ENCODE results near the gene TTI1.
"Not testable (repeated sequence)": the region's sequence is repeated elsewhere in the genome, so short reads cannot be mapped to it uniquely, and the experiment has no call there.

Gene TTI1

GRCh38 chr20:37986873-37987601 lies 46.2 kb downstream of the TTI1 start:
- DNase-seq, result no peak

GRCh38 chr20:37986044-37986858 lies 47.0 kb downstream of the TTI1 start:
- no peak for DNase-seq

GRCh38 chr20:37984018-37984785 lies 49.1 kb downstream of the TTI1 start:
- DNase-seq, result no peak

GRCh38 chr20:37983286-37983685 lies 50.0 kb downstream of the TTI1 start:
- DNase-seq, result no peak

- no peak for DNase-seq
Measured at GRCh38 chr20:37981568-37981967, 51.7 kb downstream of the TTI1 start.

GRCh38 chr20:37980876-37981275 lies 52.4 kb downstream of the TTI1 start:
- no peak for DNase-seq

- DNase-seq, result no peak
Measured at GRCh38 chr20:37980383-37980782, 52.9 kb downstream of the TTI1 start.

- DNase-seq, result no peak
Measured at GRCh38 chr20:37979021-37979985, 54.0 kb downstream of the TTI1 start.

- DNase-seq, result no peak
Measured at GRCh38 chr20:37977786-37978185, 55.5 kb downstream of the TTI1 start.

GRCh38 chr20:37977338-37977737 lies 55.9 kb downstream of the TTI1 start:
- no peak for DNase-seq

- no peak for DNase-seq
Measured at GRCh38 chr20:37976887-37977286, 56.4 kb downstream of the TTI1 start.

GRCh38 chr20:37973059-37973910 lies 60.0 kb downstream of the TTI1 start:
- no peak for DNase-seq

GRCh38 chr20:37972256-37973058 lies 60.8 kb downstream of the TTI1 start:
- no peak for DNase-seq

GRCh38 chr20:37971561-37972127 lies 61.6 kb downstream of the TTI1 start:
- no peak for DNase-seq

- no peak for DNase-seq
Measured at GRCh38 chr20:37970856-37971245, 62.4 kb downstream of the TTI1 start.

GRCh38 chr20:37969949-37970855 lies 63.1 kb downstream of the TTI1 start:
- DNase-seq, result no peak

- DNase-seq, result no peak
Measured at GRCh38 chr20:37968841-37969401, 64.3 kb downstream of the TTI1 start.

- not testable (repeated sequence) for DNase-seq
Measured at GRCh38 chr20:37963483-37963882, 69.8 kb downstream of the TTI1 start.

- no peak for DNase-seq
Measured at GRCh38 chr20:37961066-37961465, 72.2 kb downstream of the TTI1 start.
